ENCODE data around the gene FRMD5. TPM values are rescaled to one million over a fixed set of nuclear protein-coding genes. Genes with fewer than 3 reads are reported as not detected.

Gene FRMD5
- total and polyA plus RNA-seq, 2 donors (not counting 1 experiment from before 2014, with no cell fraction given) = not detected

- ATAC-seq (ENCODE audit: low read depth) = no peak
- H3K27me3 ChIP-seq (replicated peaks in 1 of 4; ENCODE audit: control extremely low read depth in 1 of 4, control insufficient read depth in 3 of 4, insufficient read depth in 4 of 4, low read length in 3 of 4) = no peaks in the 10 kb centered on the region
- no peak for DNase-seq
- H2AFZ ChIP-seq (ENCODE audit: insufficient read depth, low read depth, low read length, poor library complexity, severe bottlenecking) = no peak overlapping the region
- no peaks in the 10 kb centered on the region for H4K20me1 ChIP-seq (ENCODE audit: control insufficient read depth, insufficient read depth, low read length, poor library complexity, severe bottlenecking)
- Mint-ChIP-seq H3K27ac (no peak overlapping the region), H3K4me1 (no peaks in the 10 kb centered on the region), H3K27me3 (no peaks in the 10 kb centered on the region), H3K9me3 (ENCODE audit: insufficient read depth) (no peaks in the 10 kb centered on the region), H3K4me3 (no peak overlapping the region)
- no peak overlapping the region for H3K4me3 ChIP-seq (ENCODE audit: control extremely low read depth in 1 of 5, extremely low read depth in 1 of 5, insufficient read depth in 1 of 5, low read depth in 2 of 5, low read length in 4 of 5)
- ChIA-PET CTCF (no interaction called here), POLR2A (no interaction called here)
- H3K4me2 ChIP-seq (replicated peaks; ENCODE audit: low read depth, low read length, poor library complexity, severe bottlenecking) = no peak overlapping the region
- no peaks in the 10 kb centered on the region for H3K9me3 ChIP-seq (ENCODE audit: control extremely low read depth in 1 of 3, control insufficient read depth in 2 of 3, insufficient read depth in 1 of 3, low read length in 2 of 3)
- no peaks in the 10 kb centered on the region for H3K79me2 ChIP-seq (ENCODE audit: control insufficient read depth, insufficient read depth, low read length)
- intact Hi-C loops (cut with micrococcal nuclease) = no loop called here
- TF ChIP-seq CTCF (IDR thresholded peaks at IDR 0.05) (no peak), EZH2 (IDR thresholded peaks at IDR 0.05; ENCODE audit: borderline replicate concordance, insufficient read depth, low read depth, low read length, poor library complexity, severe bottlenecking) (no peak)
- H3K27ac ChIP-seq (ENCODE audit: low read length in 2 of 2) = no peak overlapping the region
- H3K4me1 ChIP-seq (ENCODE audit: control insufficient read depth in 2 of 2, insufficient read depth in 2 of 2, low read length in 2 of 2) = no peaks in the 10 kb centered on the region
- no peak overlapping the region for H3K9ac ChIP-seq (ENCODE audit: low read length)
- peaks cover 3 to 20% of the 10 kb centered on the region in 2 experiments for H3K36me3 ChIP-seq (replicated peaks in 1 of 2; ENCODE audit: control extremely low read depth in 1 of 2, control insufficient read depth in 1 of 2, extremely low read depth in 1 of 2, insufficient read depth in 2 of 2, low read length in 1 of 2)
- 100% methylated on average over 1 of the region's 4 CpGs for WGBS (ENCODE audit: insufficient coverage)
These were observed 335.5 kb downstream of the FRMD5 start for GRCh38 chr15:43859546-43859945.

- no peak overlapping the region for H2AFZ ChIP-seq (ENCODE audit: insufficient read depth, low read depth, low read length, poor library complexity, severe bottlenecking)
- H3K9me3 ChIP-seq (ENCODE audit: control extremely low read depth in 1 of 3, control insufficient read depth in 2 of 3, insufficient read depth in 1 of 3, low read length in 2 of 3) = no peaks in the 10 kb centered on the region
- H3K4me3 ChIP-seq (ENCODE audit: control extremely low read depth in 1 of 5, extremely low read depth in 1 of 5, insufficient read depth in 1 of 5, low read depth in 2 of 5, low read length in 4 of 5) = no peak overlapping the region
- peaks cover 3 to 16% of the 10 kb centered on the region in 2 experiments for H3K36me3 ChIP-seq (replicated peaks in 1 of 2; ENCODE audit: control extremely low read depth in 1 of 2, control insufficient read depth in 1 of 2, extremely low read depth in 1 of 2, insufficient read depth in 2 of 2, low read length in 1 of 2)
- H3K4me2 ChIP-seq (replicated peaks; ENCODE audit: low read depth, low read length, poor library complexity, severe bottlenecking) = no peak overlapping the region
- H3K27me3 Mint-ChIP-seq = no peaks in the 10 kb centered on the region
- H3K9ac ChIP-seq (ENCODE audit: low read length) = no peak overlapping the region
- ChIA-PET POLR2A (no interaction called here), CTCF (no interaction called here)
- H3K27ac Mint-ChIP-seq = no peak overlapping the region
- H4K20me1 ChIP-seq (ENCODE audit: control insufficient read depth, insufficient read depth, low read length, poor library complexity, severe bottlenecking) = no peaks in the 10 kb centered on the region
- 100% methylated on average over 2 of the region's 6 CpGs for WGBS (ENCODE audit: insufficient coverage)
- DNase-seq = no peak
- no peaks in the 10 kb centered on the region for H3K4me1 ChIP-seq (ENCODE audit: control insufficient read depth in 2 of 2, insufficient read depth in 2 of 2, low read length in 2 of 2)
- no peaks in the 10 kb centered on the region for H3K9me3 Mint-ChIP-seq (ENCODE audit: insufficient read depth)
- H3K4me3 Mint-ChIP-seq = no peak overlapping the region
- intact Hi-C loops (cut with micrococcal nuclease) = no loop called here
- TF ChIP-seq EZH2 (IDR thresholded peaks at IDR 0.05; ENCODE audit: borderline replicate concordance, insufficient read depth, low read depth, low read length, poor library complexity, severe bottlenecking) = no peak
- TF ChIP-seq CTCF (IDR thresholded peaks at IDR 0.05) = no peak
- ATAC-seq (ENCODE audit: low read depth) = no peak
- H3K27me3 ChIP-seq (replicated peaks in 1 of 4; ENCODE audit: control extremely low read depth in 1 of 4, control insufficient read depth in 3 of 4, insufficient read depth in 4 of 4, low read length in 3 of 4) = no peaks in the 10 kb centered on the region
- no peaks in the 10 kb centered on the region for H3K4me1 Mint-ChIP-seq
- no peaks in the 10 kb centered on the region for H3K79me2 ChIP-seq (ENCODE audit: control insufficient read depth, insufficient read depth, low read length)
- no peak overlapping the region for H3K27ac ChIP-seq (ENCODE audit: low read length in 2 of 2)
These were observed 340.3 kb downstream of the FRMD5 start for GRCh38 chr15:43854801-43855200.
